CD4-positive, alpha-beta T cell treated with Interleukin-6 for 4 hours (primary cell): ENCODE measurements around the gene PRRT1.
"Not testable (repeated sequence)": the region's sequence is repeated elsewhere in the genome, so short reads cannot be mapped to it uniquely, and the experiment has no call there.

Experiments used
- DNase-seq: peaks from one replicate; pipeline ENCODE4 v3.0.0-alpha.2; 2020; ENCODE audit warnings: mixed read lengths

The PRRT1 gene

GRCh38 chr6:32187725-32188380 is 36.1 kb upstream of the PRRT1 start:
- DNase-seq: not testable (repeated sequence)

- DNase-seq: no peak
These were observed 35.4 kb upstream of the PRRT1 start for GRCh38 chr6:32187009-32187709.

- DNase-seq: not testable (repeated sequence)
These were observed 34.6 kb upstream of the PRRT1 start for GRCh38 chr6:32186151-32186840.

- peak; percentile 63 for DNase-seq
These were observed 34.0 kb upstream of the PRRT1 start for GRCh38 chr6:32185681-32186131.

- no peak for DNase-seq
These were observed 32.4 kb upstream of the PRRT1 start, which contains the start of gene AGER for GRCh38 chr6:32184084-32184640. TSS of gene AGER (minus strand) at chr6:32184253. CDS start at chr6:32184222, 31 bp downstream.

GRCh38 chr6:32183483-32184083 is 31.8 kb upstream of the PRRT1 start:
- no peak for DNase-seq

- no peak for DNase-seq
These were observed 31.3 kb upstream of the PRRT1 start for GRCh38 chr6:32183030-32183429.

- DNase-seq: no peak
These were observed 30.8 kb upstream of the PRRT1 start for GRCh38 chr6:32182555-32182981.

- DNase-seq: no peak
These were observed 30.3 kb upstream of the PRRT1 start for GRCh38 chr6:32181915-32182529.

- DNase-seq: no peak
These were observed 29.5 kb upstream of the PRRT1 start for GRCh38 chr6:32181148-32181702.

GRCh38 chr6:32179766-32180405 is 28.1 kb upstream of the PRRT1 start:
- DNase-seq: no peak

- no peak for DNase-seq
These were observed 27.1 kb upstream of the PRRT1 start for GRCh38 chr6:32178547-32179440.

GRCh38 chr6:32177788-32178546 is 26.2 kb upstream of the PRRT1 start, which contains the start of gene RNF5:
TSS of gene RNF5 (plus strand) at chr6:32178405. CDS start at chr6:32178512, 107 bp downstream.
- peak; percentile 96 for DNase-seq

- DNase-seq: peak; percentile 56
These were observed 25.5 kb upstream of the PRRT1 start for GRCh38 chr6:32177183-32177787.

- no peak for DNase-seq
These were observed 24.9 kb upstream of the PRRT1 start for GRCh38 chr6:32176476-32177182.

- peak; percentile 96 for DNase-seq
These were observed 24.2 kb upstream of the PRRT1 start, which contains the start of gene AGPAT1 for GRCh38 chr6:32175711-32176475. TSS of gene AGPAT1 (minus strand) at chr6:32176084. CDS start at chr6:32171496, 4,588 bp downstream.

- DNase-seq: no peak
These were observed 23.6 kb upstream of the PRRT1 start for GRCh38 chr6:32175322-32175710.

- DNase-seq: no peak
These were observed 22.7 kb upstream of the PRRT1 start for GRCh38 chr6:32174416-32174815.
